NOMO-1 treated with DMSO at 0.1 percent for 48 hours (cell line): Measurements from ENCODE around the gene RAET1G.
"Not testable (repeated sequence)": the region's sequence is repeated elsewhere in the genome, so short reads cannot be mapped to it uniquely, and the experiment has no call there.

Source experiments
- DNase-seq: peaks from one replicate; lab custom pipeline; 2025; ENCODE audit not compliant: unreplicated experiment; lab: John Stamatoyannopoulos, UW

The RAET1G gene

DNA sequence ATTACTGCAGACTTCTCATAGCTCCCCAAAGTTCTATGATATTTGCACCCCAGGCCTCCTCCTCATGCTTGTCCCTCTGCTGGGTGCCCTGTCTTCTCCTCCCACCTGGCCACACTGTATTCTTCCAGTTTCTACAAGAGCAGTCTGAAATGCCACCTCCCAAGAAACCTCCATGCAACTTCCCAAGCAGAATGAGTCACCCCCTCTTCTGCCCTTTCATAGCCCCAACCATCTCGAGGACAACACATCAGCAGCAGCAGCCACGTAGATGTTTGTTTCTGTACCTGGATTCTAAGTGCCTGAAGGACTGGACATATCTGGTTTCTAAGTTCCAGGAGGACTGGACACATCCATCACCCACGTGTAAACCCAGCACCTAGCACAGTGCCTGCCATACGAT lies 12.3 kb upstream of the RAET1G start:
- DNase-seq: no peak

DNA sequence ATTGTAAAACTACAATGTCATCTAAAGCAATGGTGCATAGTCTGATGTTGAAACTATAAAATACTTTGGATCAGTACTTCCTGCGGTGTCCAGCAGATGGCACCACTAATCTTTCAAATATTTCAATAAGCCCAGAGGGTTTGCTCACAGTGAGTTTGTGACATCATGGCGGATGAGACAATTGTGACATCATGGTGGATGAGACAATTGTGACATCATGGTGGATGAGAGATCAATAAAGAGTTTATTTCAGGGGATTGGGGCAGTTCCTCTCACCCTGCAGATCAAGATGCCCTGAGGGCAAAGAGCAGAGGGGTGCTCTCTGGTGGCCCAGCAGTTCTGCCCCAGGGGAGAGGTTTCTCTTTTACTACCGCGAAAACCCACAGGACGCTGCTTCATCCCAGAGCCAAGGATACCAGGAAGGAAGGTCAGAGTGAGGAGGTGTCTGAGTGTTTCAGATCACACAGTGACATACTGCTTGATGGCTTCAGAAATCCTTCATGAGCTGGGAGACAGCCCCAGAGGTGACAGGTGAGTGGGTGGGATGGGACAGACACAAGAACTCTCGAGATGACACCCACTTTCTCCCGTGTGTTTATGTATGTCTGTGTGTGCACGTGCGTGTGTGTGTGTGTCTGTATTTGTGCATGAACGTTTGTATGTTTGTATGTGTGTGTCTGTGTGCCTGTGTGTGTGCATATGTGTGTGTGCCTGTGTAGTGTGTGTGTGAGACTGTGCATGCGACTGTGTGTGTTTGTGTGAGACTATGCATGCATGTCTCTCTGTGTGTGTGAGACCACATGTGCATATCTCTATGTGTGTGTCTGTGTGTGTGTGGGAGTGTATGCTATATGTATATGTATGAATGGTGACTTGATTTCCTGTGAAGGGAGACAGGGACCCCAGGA lies 11.6 kb upstream of the RAET1G start:
- peak; percentile 70 for DNase-seq

DNA sequence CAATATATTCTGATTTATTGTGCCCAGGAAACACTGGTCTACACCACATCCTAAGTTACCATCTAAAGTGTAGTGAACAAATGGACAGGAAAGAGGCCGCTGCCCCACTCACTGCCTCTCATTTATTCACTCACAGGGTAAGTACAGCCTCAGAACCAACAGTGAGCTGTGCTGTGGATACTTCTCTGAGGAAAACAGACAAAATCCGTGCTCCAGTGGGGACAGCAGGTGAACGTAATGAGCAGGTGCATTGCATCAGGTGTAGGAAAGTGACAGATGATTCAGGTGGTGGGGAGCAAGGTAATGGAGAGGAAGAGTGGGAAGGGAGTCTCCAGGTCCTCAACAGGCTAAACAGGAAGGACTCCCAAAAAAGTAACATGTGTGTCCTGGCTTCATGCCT lies 10.5 kb upstream of the RAET1G start:
- DNase-seq: no peak

DNA sequence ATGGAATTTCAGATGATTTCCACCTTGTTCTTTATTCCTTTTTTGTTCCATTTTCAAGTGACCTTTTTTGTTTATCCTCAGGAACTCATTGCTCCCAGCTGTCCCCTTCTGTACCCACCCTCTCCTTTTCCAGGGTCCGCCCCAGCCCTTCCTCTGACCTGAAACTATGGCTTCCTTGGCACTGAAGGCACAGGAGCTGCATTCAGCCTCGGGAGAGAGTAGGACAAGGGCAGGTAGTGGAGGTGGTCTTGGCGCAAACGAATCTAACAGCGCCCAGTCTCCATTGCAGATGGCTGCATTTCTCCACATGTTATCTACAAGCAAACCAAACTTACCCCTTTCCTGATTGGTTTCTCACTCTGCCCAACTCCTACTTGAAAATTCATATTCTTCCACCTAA lies 10.1 kb upstream of the RAET1G start:
- no peak for DNase-seq

DNA sequence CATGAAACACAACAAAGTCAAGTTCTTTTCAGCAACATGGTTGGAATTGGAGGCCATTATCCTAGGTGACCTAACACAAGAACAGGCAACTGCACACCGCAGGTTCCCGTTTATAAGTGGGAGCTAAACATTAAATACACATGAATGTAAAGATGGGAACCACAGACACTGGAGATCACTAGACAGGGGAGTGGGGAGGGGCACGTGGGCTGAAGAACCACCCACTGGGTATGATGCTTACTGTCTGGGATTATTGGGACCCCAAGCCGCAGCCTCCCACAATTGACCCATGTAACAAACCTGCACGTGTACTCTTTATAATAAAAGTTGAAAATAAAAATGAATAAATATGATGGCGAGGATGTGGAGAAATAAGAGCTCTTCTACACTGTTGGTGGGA lies 8.6 kb upstream of the RAET1G start:
- DNase-seq: no peak

DNA sequence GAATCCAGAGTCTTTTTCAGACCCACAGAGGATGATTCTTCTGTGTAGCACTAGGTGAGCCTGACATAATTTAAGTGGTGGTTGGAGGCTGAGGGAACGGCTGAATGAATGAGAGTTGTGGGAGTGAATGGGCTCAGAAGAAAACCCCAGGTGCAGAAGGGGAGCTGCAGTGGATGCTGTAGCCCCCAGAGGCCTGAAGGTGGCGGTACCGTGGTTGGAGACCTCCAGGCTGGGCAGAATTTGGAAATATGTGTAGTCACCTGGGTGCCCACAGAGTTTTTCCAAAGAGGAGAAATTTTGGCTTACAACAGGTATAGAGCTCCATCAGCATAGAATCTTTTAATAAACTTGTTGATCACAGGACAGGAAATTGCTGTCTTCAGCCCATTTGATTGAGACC lies 6.5 kb upstream of the RAET1G start:
- peak; percentile 4 for DNase-seq

DNA sequence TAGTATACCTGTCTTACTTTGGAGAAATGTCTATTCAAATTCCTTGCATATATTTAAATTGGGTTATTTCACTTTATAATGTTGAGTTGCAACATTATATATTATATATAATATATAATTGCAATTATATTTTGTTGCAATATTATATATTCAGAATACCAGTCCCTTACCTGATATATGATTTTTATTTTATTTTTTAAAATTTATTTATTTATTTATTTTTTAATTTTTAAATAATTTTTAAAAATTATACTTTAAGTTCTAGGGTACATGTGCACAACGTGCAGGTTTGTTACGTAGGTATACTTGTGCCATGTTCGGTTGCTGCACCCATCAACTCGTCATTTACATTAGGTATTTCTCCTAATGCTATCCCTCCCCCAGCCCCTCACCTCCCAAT lies 4.1 kb upstream of the RAET1G start:
- not testable (repeated sequence) for DNase-seq

DNA sequence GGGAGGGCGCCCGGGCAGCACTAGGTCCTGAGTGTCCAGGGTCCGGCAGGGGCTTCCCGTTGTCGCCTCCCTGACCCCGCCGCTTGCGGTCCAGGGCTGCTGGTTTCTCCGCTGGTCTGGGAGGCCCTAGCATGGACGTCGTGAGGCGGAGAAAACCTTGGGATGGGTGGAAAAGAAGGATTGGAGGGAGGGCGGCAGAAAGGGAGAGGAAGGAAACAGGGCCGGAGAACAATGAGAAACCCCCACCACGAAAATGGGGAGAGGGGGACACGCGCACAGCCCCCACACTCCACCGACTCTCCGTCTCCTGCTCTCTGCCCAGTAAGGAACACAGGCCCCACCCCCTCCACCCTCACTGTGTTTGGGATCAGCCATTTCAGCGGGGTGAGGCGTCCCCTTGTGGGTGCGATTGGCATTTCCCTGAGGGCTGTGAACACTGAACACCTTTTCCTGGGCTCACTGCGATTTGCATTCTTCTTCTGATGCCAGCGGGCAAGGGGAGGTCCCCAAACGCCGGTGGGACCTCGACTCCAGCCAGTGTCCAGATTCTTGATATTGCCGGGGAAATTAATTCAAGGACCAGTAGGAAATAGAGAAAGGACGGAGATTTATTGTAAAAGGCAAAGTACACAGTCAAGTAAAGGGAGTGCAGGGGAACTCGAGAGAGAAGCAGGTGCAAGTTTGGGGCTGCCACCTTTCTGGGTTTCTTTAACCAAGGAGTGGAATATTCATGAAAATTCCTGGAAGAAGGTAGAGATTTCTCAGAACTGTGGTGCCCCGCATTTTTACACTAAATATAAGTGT lies 3.3 kb upstream of the RAET1G start:
- DNase-seq: peak; percentile 60

DNA sequence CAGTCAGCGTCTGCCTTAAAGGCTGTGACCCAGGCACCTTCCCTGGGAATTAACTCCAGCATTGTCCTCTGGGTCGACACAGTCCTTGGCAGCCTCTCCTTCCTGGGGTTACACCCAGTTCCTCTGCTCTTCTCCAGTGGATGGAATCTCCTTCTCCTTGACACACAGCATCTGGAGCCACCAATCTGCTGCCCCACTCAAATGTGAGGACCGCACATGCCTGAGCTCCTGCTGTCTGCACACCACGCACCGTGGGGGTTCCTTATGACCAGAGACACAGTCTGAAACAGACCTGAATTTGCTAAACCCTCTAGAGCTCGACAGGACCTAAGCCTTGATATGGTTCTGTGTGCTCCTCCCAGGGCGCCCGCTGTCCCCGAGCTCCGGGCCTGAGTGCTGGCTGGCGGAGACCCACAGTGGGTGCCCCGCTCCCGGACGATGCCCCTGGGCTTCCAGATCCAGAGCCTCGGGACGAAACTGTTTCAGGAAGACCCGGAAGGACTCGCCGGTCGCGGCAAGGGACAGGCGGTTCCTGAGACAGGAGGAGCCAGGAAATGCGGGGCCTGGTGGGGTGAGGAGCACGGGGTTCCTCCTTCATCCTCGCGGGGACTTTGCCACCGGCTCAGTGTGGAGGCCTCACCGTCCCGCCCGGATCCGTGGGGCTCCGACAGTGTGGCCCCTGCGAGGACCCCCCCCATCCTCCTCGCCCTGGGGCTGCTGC lies 2.5 kb upstream of the RAET1G start:
- peak; percentile 0 for DNase-seq

DNA sequence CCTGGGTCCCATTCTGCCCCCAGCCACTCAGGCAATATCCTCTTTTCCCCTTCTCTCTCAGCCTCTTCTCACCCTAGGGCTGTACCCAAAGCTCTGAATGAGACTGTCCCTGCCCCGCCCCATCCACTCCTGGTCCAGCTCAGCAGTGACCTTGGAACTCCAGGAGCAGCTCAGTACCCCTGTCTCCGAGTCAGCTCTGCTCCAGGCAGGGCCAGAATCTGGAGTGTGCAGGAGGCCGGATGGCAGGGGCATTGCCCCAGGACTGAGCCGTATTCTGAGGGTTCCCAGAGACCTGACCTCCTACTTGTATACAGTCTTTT lies 2.0 kb upstream of the RAET1G start:
- DNase-seq: no peak

DNA sequence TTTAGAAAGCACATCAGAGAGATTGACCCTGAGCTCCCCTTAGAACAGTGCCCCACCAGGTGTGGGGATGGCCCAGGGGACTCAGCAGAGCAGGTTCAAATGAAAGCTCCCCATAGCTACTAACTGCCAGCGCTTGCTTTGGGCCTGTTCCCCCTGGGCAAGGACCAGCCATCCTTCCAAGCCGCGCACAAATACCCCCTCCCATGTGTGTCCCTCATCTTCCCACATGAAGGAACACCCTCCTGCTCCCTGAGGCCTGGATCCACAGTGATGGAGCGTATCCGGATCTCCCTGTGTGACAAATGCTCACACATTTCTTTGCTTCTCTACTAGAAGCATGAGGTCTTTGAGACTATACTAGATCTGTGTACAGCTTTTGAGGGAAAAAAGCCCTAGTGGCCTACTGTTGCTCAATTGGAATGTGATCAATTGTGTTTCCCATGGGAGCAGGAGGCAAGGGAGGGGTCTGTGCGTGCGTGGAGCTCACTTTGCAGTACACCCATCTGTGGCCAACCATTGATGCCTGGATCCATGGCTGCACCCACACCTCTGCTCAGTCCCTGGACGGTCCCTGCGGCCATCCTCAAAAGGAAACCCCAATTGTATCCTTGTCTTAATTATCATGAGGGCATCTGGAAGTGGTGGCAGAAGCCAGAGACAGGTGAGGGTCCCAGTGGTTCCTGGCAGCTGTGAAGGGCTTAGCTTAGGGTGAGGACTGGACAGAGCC lies 1.4 kb upstream of the RAET1G start:
- no peak for DNase-seq

GRCh38 chr6:149923327-149923986 lies 536 bp upstream of the RAET1G start:
- no peak for DNase-seq

- not testable (repeated sequence) for DNase-seq
Observed at GRCh38 chr6:149922091-149922490, 830 bp downstream of the RAET1G start.

GRCh38 chr6:149921361-149921760 lies 1.6 kb downstream of the RAET1G start:
- no peak for DNase-seq

DNA sequence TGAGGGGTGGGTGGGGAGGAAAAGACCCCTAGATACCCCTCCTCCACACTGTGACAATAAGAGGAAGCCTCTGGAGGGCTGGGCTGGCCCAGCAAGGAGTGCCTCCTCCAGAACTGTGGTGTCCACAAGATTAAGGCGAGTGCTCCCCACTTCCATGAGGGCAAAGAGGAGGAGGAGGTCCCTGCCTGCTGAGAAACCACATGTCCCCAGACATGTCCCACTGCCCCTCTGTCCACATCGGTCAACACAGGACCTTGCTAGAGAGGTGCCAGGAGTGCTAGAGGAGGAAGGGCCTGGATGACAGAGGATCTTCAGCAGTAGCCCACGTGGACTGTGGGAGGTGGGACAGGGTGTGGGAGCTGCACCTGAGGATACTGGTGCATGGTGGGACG lies 3.1 kb downstream of the RAET1G start:
- DNase-seq: no peak

DNA sequence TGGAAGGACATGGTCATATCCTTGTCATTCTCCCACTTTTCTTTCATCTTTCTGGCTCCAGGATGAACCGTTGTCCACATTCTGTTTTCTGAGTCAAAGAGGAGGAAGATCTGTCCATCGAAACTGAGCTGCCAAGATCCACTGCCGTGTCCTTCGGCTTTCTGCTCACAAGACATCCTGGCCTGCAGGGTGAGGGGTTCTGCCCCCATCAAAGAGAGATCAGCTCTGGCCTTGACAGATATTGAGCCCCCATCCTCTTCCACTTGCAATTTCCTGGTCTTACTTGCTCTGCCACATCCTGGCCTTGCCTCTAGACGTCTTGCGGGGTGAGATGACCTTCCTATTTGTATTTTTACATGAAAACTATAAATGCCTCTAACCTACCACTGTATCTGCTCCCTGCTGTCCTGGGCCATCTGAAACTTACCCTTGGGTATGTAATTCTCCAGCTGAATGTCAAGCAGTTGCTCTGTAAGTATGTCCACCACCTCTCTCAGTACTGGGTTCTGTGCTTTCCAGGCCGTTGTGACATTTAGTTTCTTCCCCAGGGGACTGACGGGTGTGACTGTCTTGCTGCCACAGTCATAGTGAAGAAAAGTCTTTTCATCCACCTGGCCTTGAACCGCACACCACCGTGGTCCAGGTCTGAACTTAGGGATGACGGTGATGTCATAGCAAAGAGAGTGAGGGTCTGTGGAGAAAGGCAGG lies 3.6 kb downstream of the RAET1G start:
- not testable (repeated sequence) for DNase-seq

- DNase-seq: no peak
Observed at GRCh38 chr6:149918151-149918905, 4.6 kb downstream of the RAET1G start.

DNA sequence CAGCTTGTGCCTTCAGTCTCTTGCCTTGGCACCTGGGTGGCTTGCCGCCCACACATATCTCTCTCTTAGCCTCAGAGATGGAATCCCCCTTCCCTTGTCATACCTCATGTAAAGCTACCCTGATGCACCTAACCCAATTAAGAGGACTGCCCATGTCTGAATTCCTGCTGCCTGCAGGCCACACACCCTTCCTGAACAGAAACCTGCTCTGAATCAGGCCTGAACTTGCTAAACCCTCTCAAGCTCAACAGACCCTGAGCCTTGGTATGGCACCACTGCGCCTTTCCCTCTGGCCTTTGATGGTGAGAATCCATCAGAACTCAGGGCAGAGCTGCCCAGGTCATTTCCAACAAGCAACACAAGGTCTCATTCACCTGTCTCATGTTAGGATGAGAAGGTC lies 5.2 kb downstream of the RAET1G start:
- no peak for DNase-seq
